ENCODE results near the gene DHRS9. TPM values are rescaled to one million over a fixed set of nuclear protein-coding genes. Genes with fewer than 3 reads are reported as not detected.

Gene DHRS9
- total and polyA plus RNA-seq, 9 of the 15 experiments (the other 6 are each of a cell fraction or from before 2014, with no cell fraction given): 0.27 to 1.7 (median 0.69) TPM

DNA sequence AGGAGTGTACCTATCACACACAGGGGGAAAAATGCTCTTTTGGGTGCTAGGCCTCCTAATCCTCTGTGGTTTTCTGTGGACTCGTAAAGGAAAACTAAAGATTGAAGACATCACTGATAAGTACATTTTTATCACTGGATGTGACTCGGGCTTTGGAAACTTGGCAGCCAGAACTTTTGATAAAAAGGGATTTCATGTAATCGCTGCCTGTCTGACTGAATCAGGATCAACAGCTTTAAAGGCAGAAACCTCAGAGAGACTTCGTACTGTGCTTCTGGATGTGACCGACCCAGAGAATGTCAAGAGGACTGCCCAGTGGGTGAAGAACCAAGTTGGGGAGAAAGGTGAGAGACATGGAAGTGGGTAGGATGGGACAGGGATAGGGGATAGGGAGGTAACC is 12.2 kb downstream of the DHRS9 start:
- Histone ChIP-seq H3K9me3 (replicated peaks; ENCODE audit: control insufficient read depth, insufficient read depth, low read depth, low read length) (no peaks in the 10 kb centered on the region), H3K27ac (ENCODE audit: extremely low read depth, low read depth, low read length) (no peak overlapping the region), H3K4me1 (replicated peaks in 1 of 2; ENCODE audit: control insufficient read depth in 2 of 2, insufficient read depth in 2 of 2, low read length in 2 of 2) (peaks cover 0 to 14% of the 10 kb centered on the region in 2 experiments; a peak in 4 of 5 replicates), H3K79me2 (ENCODE audit: control insufficient read depth, insufficient read depth, low read length) (no peaks in the 10 kb centered on the region), H2AFZ (ENCODE audit: low read depth, low read length) (no peak overlapping the region), H3K9me1 (ENCODE audit: control insufficient read depth, insufficient read depth, low read length) (no peaks in the 10 kb centered on the region), H4K20me1 (replicated peaks; ENCODE audit: control insufficient read depth, insufficient read depth, low read length) (no peaks in the 10 kb centered on the region), H3K9ac (ENCODE audit: insufficient read depth in 1 of 2, low read depth in 2 of 2, low read length in 2 of 2) (no peak overlapping the region), H3K36me3 (ENCODE audit: control insufficient read depth, insufficient read depth, low read length) (no peaks in the 10 kb centered on the region), H3K27me3 (ENCODE audit: control insufficient read depth in 2 of 2, insufficient read depth in 2 of 2, low read length in 2 of 2) (no peaks in the 10 kb centered on the region), H3K4me3 (no peak overlapping the region), H3K4me2 (ENCODE audit: insufficient read depth, low read length) (no peak overlapping the region)
- ATAC-seq (no peak), FAIRE-seq (no peak), DNase-seq (ENCODE audit: extremely low read depth in 1 of 4, low spot score in 3 of 4) (no peak)
- in situ Hi-C loops (cut with MboI) (no loop called here), intact Hi-C loops (cut with micrococcal nuclease) (no loop called here)
- POLR2A ChIA-PET: interaction anchor here (0.5 to 1.6 kb wide), 2 partner anchors 20 to 1677 kb away, joined by 3 read pairs; no protein-coding TSS in a partner anchor
- BruUV-seq (replicated peaks): no TSS peak
- WGBS (ENCODE audit: insufficient coverage, low coverage, missing lambda C conversion rate): 5% methylated on average over 5 of the region's 5 CpGs
- TF ChIP-seq MEF2D (tag; conservative IDR thresholded peaks at IDR 0.05; ENCODE audit: low read depth) (no peak), SMAD3 (CRISPR knock-in tag; conservative IDR thresholded peaks at IDR 0.05) (0 out of 2 replicates have a peak, but pooled peaks have one; percentile 41), ARID1B (IDR thresholded peaks at IDR 0.05) (0 out of 2 replicates have a peak, but pooled peaks have one; percentile 10), HMG20A (CRISPR knock-in tag; conservative IDR thresholded peaks at IDR 0.05) (peak; percentile 81; the same call in 1 of the 2 replicates), ESRRA (IDR thresholded peaks at IDR 0.05; ENCODE audit: borderline replicate concordance, low read depth) (peak; percentile 19; the same call in 1 of the 2 replicates), TEAD1 (CRISPR knock-in tag; IDR thresholded peaks at IDR 0.05) (peak in 1 of 2 experiments; percentile 19; a peak in 1 of 4 replicates), CBFA2T3 (IDR thresholded peaks at IDR 0.05) (peak; percentile 28; the same call in 1 of the 2 replicates), RCOR1 (IDR thresholded peaks at IDR 0.05; ENCODE audit: borderline replicate concordance in 1 of 2, low read depth in 2 of 2, low read length in 2 of 2) (peak in 1 of 2 experiments; percentile 93; a peak in 2 of 4 replicates), MAFF (IDR thresholded peaks at IDR 0.05; ENCODE audit: low read length) (0 out of 2 replicates have a peak, but pooled peaks have one; percentile 7), FOSL1 (tag; conservative IDR thresholded peaks at IDR 0.05) (peak; percentile 34; the same call in 1 of the 2 replicates), CXXC5 (CRISPR knock-in tag; IDR thresholded peaks at IDR 0.05) (peak; percentile 31; the same call in 1 of the 2 replicates), SETDB1 (IDR thresholded peaks at IDR 0.05; ENCODE audit: low read length) (no peak), KDM1A (IDR thresholded peaks at IDR 0.05) (peak; percentile 63 to 69; a peak in 3 of 4 replicates)
- TF ChIP-seq, protein P1, sequence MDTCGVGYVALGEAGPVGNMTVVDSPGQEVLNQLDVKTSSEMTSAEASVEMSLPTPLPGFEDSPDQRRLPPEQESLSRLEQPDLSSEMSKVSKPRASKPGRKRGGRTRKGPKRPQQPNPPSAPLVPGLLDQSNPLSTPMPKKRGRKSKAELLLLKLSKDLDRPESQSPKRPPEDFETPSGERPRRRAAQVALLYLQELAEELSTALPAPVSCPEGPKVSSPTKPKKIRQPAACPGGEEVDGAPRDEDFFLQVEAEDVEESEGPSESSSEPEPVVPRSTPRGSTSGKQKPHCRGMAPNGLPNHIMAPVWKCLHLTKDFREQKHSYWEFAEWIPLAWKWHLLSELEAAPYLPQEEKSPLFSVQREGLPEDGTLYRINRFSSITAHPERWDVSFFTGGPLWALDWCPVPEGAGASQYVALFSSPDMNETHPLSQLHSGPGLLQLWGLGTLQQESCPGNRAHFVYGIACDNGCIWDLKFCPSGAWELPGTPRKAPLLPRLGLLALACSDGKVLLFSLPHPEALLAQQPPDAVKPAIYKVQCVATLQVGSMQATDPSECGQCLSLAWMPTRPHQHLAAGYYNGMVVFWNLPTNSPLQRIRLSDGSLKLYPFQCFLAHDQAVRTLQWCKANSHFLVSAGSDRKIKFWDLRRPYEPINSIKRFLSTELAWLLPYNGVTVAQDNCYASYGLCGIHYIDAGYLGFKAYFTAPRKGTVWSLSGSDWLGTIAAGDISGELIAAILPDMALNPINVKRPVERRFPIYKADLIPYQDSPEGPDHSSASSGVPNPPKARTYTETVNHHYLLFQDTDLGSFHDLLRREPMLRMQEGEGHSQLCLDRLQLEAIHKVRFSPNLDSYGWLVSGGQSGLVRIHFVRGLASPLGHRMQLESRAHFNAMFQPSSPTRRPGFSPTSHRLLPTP (IDR thresholded peaks at IDR 0.05; ENCODE audit: borderline replicate concordance, extremely low read depth, insufficient read length): no peak
- TF ChIP-seq, protein P2, sequence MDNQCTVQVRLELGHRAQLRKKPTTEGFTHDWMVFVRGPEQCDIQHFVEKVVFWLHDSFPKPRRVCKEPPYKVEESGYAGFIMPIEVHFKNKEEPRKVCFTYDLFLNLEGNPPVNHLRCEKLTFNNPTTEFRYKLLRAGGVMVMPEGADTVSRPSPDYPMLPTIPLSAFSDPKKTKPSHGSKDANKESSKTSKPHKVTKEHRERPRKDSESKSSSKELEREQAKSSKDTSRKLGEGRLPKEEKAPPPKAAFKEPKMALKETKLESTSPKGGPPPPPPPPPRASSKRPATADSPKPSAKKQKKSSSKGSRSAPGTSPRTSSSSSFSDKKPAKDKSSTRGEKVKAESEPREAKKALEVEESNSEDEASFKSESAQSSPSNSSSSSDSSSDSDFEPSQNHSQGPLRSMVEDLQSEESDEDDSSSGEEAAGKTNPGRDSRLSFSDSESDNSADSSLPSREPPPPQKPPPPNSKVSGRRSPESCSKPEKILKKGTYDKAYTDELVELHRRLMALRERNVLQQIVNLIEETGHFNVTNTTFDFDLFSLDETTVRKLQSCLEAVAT (IDR thresholded peaks at IDR 0.05): no peak
- CTCF ChIA-PET (ENCODE audit: low intra/inter-chr PET ratio): no interaction called here
